ENCODE results near the gene SGPP1.

DNA sequence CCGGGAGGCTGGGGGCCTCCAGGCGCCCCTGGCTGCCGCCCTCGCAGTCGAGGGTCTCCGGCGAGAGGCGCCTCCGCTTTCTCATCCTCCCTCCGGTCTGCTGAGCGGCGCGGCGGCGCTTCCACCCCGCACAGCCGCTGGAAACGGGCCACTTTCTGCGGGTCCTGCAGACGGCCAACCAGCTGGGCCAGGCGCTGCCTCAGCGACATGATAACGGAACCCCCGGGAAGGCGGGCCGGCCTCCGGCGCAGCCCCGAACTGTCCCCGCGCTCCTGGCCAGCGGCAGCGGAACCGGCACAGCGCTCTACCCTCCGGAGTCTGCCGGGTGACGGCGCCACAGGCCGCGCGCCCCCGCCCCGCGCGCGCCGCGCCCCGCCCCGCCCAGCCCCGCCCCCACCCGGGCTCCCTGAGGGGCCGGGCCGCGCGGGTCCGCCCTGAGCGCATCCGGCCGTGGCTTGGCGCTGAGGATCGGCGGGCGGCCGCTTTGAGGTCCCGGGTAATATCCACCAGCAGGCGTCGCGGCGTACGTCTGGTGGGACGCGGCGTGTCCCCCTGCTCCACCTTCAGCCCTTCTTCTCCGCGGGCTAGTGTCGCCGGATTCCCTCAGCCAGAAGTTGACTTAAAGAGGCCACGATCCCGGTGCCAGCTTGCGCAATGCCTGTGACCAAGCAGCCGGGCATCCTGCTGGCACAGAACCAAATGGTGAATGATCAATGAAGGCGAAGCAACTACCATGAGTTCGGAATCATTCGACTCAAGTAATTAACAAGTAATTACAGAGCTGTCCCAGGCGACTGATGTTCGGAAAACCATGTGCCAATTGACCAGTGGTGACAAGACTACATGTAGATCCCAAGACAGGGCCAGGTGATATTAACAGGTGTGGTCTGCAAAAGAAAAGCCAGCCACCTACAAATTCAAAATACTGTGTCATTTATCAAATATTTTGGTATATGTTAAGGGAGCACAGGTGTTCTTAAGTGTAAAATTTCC, at the start of gene SGPP1:
- TF ChIP-seq, protein P1, sequence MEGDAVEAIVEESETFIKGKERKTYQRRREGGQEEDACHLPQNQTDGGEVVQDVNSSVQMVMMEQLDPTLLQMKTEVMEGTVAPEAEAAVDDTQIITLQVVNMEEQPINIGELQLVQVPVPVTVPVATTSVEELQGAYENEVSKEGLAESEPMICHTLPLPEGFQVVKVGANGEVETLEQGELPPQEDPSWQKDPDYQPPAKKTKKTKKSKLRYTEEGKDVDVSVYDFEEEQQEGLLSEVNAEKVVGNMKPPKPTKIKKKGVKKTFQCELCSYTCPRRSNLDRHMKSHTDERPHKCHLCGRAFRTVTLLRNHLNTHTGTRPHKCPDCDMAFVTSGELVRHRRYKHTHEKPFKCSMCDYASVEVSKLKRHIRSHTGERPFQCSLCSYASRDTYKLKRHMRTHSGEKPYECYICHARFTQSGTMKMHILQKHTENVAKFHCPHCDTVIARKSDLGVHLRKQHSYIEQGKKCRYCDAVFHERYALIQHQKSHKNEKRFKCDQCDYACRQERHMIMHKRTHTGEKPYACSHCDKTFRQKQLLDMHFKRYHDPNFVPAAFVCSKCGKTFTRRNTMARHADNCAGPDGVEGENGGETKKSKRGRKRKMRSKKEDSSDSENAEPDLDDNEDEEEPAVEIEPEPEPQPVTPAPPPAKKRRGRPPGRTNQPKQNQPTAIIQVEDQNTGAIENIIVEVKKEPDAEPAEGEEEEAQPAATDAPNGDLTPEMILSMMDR (IDR thresholded peaks at IDR 0.05) = peak in 1 of 3 donors; percentile 29
- no peak for TF ChIP-seq POLR2A (IDR thresholded peaks at IDR 0.05)

Measured in lower leg skin (tissue), 3 donors.